IPS-15b (cell line): Measurements from ENCODE around the gene TMCC2.

Experiments
- H3K27me3 ChIP-seq: one replicate; pipeline ENCODE4 v1.6.1; 2013; ENCODE audit warnings: low read length; ENCODE audit not compliant: control insufficient read depth, insufficient read depth
- H3K36me3 ChIP-seq: one replicate; pipeline ENCODE4 v1.6.1; 2013; ENCODE audit warnings: low read length; ENCODE audit not compliant: control insufficient read depth, insufficient read depth
- H3K4me1 ChIP-seq: one replicate; pipeline ENCODE4 v1.6.1; 2013; ENCODE audit warnings: mild to moderate bottlenecking, low read length; ENCODE audit not compliant: control insufficient read depth, insufficient read depth
- H3K4me3 ChIP-seq: one replicate; pipeline ENCODE4 v1.5.1; 2013; ENCODE audit warnings: low read depth, low read length
- H3K9ac ChIP-seq: one replicate; pipeline ENCODE4 v1.6.1; 2013; ENCODE audit warnings: low read depth, mild to moderate bottlenecking, low read length
- H3K9me3 ChIP-seq: one replicate; pipeline ENCODE4 v1.6.1; 2013; ENCODE audit warnings: mild to moderate bottlenecking, low read length; ENCODE audit not compliant: control insufficient read depth, insufficient read depth

The TMCC2 gene

DNA sequence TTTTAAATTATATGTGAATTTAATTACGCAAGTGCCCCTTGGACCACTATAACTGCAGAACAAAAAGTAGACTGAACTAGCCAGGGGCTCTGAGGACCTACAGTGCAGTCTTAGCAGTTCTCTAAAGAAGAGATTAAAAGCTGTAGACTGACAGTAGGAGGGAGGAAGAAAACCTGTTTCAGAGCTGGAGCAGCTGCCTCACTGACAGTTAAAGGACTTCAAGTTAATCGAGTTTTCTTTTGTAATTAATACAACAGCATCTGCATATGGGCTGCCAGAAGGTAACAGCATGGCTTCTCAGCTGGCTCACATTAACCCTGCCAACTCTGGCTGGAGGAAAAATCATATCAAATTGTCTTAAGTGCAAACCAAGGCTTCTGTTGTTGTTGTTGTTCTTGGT is 36.1 kb upstream of the TMCC2 start:
- peaks cover 61% of the 10 kb centered on the region for H3K4me1 ChIP-seq
- peak overlapping the region; percentile 10 for H3K4me3 ChIP-seq
- no peak overlapping the region for H3K9ac ChIP-seq
- H3K36me3 ChIP-seq: no peaks in the 10 kb centered on the region
- H3K27me3 ChIP-seq: no peaks in the 10 kb centered on the region
- no peaks in the 10 kb centered on the region for H3K9me3 ChIP-seq

DNA sequence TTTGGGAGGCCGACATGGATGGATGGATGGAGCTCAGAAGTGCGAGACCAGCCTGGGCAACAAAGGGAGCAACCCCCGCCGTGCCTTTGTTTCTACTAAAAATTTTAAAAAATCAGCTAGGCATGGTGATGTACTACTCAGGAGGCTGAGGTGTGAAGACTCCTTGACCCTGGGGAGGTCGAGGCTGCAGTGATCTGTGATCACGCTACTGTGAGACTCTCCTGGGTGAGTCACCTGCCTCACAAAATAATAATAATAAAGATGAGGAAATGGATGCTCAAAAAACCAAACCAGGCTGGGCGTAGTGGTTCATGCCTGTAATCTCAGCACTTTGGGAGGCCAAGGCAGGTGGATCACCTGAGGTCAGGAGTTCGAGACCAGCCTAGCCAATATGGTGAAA is 35.5 kb upstream of the TMCC2 start:
- no peaks in the 10 kb centered on the region for H3K9me3 ChIP-seq
- no peaks in the 10 kb centered on the region for H3K36me3 ChIP-seq
- H3K9ac ChIP-seq: no peak overlapping the region
- no peaks in the 10 kb centered on the region for H3K27me3 ChIP-seq
- peak overlapping the region; percentile 6 for H3K4me3 ChIP-seq
- H3K4me1 ChIP-seq: peaks cover 59% of the 10 kb centered on the region

DNA sequence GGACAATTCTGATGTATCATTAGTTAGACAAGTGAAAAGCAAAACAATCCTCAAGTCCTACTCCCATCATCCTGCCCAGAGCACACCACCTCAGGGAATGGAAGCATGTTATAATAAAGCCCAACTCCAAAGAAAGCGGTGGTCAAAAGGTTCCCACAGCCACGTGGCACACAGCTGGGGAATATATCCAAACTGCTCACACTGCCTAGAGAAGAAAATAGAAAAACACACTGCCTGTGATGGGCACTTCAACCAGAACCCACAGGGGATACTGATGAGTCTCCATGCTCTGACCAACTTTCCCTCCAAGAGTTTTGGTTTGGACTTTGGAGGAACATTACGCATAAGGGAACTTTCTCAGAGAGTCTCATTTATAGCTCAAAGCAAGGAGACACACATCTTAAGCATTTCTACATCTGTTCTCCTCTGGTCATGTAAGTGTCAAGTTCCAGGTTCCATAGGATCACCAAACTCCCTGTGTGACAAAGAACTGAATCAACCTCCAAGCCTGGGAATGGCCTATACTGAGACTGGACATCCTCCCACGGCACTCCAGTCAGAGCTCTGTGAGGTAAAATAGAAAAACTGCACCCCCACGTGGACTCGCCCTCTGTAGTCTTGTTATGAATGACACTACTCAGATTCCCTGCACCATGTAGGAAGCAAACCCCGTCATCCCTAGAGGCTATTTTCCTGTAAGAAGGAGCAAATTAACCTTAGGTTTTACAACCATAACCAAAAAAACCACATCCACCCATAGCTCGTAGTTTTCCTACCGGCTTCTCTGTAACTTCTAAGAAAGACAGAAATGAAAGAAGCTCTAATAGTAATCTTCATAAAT is 28.4 kb upstream of the TMCC2 start:
- Histone ChIP-seq H3K9ac (no peak overlapping the region), H3K36me3 (no peaks in the 10 kb centered on the region), H3K4me3 (no peak overlapping the region), H3K27me3 (no peaks in the 10 kb centered on the region), H3K9me3 (no peaks in the 10 kb centered on the region), H3K4me1 (peaks cover 18% of the 10 kb centered on the region)

DNA sequence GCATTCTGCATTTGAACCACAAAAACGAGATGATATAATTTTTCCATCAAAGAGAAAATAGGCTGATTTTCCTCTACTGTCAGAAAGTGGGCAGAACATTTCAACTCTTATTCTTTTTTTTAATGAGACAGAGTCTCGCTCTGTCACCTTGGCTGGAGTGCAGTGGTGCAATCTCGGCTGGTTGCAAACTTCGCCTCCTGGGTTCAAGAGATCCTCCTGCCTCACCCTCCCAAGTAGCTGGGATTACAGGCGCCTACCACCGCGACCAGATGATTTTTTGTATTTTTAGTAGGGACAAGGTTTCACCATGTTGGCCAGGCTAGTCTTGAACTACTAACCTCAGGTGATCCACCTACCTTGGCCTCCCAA is 27.8 kb upstream of the TMCC2 start:
- Histone ChIP-seq H3K9ac (no peak overlapping the region), H3K27me3 (no peaks in the 10 kb centered on the region)

DNA sequence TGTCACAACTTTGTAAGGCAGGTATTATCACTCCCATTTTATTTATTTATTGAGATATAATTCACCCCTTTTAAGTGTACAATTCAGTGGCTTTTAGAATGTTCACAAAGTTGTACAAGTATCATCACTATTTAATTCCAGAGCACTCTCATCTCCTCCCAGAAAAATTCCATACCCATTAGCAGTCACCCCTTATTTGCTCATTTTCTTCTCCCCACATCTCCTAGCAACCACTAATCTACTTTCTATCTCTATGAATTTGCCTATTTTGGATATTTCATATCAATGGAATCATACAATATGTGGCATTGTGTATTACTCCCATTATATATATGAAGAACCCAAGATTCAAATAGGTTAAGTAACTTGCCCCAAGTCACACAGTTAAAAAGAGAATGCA is 23.2 kb upstream of the TMCC2 start:
- H3K4me3 ChIP-seq: no peak overlapping the region
- no peaks in the 10 kb centered on the region for H3K36me3 ChIP-seq
- peaks cover 12% of the 10 kb centered on the region for H3K4me1 ChIP-seq
- no peaks in the 10 kb centered on the region for H3K9me3 ChIP-seq
- H3K27me3 ChIP-seq: no peaks in the 10 kb centered on the region
- no peak overlapping the region for H3K9ac ChIP-seq

More for the DNA sequence above, 27.8 kb upstream of the TMCC2 start:
- Histone ChIP-seq H3K36me3 (no peaks in the 10 kb centered on the region), H3K4me1 (peaks cover 18% of the 10 kb centered on the region), H3K4me3 (no peak overlapping the region), H3K9me3 (no peaks in the 10 kb centered on the region)

DNA sequence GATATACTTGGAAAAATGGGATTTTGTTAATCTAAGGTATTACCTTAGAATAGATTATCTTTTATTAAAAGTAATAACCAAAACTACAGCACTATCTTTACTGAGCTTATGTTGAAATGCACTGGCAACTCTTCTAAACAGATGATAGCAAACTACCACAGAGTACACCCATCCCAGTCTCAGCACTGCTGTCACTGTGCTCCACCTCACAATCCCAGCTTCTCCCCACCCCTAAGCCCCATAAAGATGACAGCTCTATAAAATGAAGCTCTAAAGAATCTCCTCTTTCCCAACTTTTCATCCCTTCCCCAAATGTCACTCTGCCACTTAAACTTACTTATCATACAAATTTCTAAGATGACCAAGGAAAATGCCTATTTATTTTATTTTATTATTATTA is 22.7 kb upstream of the TMCC2 start:
- no peaks in the 10 kb centered on the region for H3K36me3 ChIP-seq
- H3K9ac ChIP-seq: no peak overlapping the region
- H3K4me1 ChIP-seq: peaks cover 12% of the 10 kb centered on the region
- no peaks in the 10 kb centered on the region for H3K9me3 ChIP-seq
- no peaks in the 10 kb centered on the region for H3K27me3 ChIP-seq
- H3K4me3 ChIP-seq: no peak overlapping the region

DNA sequence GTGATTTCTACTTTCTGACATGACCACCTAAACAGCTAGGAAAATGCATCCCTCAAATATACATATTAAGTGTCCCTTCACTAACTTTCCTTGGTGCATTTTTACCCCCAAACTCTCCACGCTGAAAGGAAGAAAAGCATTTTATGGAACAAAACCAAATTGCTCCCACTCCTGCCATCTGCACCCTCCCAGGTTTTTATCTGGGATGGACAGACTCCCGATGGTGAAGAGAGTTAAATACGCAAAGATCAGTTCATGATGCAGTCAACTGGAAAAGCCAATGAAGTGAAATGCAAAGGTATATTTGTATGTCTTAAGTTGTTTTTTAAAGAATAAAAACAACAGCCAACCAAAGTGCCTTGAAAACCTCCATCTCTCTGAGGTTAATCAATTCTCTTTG is 18.9 kb upstream of the TMCC2 start:
- Histone ChIP-seq H3K9me3 (no peaks in the 10 kb centered on the region), H3K9ac (no peak overlapping the region), H3K4me1 (peaks cover 8% of the 10 kb centered on the region), H3K27me3 (no peaks in the 10 kb centered on the region), H3K4me3 (no peak overlapping the region), H3K36me3 (no peaks in the 10 kb centered on the region)

DNA sequence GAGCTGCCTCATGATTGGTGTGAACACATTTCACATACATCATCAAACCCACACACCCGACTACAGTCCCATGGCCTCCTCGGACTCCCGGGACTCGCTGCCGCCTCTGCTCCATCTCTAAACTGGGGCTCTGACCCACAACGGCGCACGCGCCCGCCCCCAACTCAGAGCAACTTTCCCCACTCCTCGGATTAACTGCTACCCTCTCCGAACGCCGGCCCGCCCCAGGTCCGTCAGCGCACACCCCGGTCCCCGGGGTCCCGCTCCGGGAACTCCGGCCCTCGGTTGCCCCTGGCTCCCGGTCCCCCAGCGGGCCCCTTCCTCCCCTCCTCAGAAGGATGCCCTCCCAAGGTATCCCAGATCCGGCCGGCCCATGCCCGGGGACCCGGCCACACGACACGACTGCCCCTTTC is 17.0 kb upstream of the TMCC2 start:
- no peaks in the 10 kb centered on the region for H3K27me3 ChIP-seq
- H3K36me3 ChIP-seq: no peaks in the 10 kb centered on the region
- no peaks in the 10 kb centered on the region for H3K9me3 ChIP-seq
- peaks cover 8% of the 10 kb centered on the region for H3K4me1 ChIP-seq
- H3K9ac ChIP-seq: peak overlapping the region; percentile 93
- peak overlapping the region; percentile 96 for H3K4me3 ChIP-seq

DNA sequence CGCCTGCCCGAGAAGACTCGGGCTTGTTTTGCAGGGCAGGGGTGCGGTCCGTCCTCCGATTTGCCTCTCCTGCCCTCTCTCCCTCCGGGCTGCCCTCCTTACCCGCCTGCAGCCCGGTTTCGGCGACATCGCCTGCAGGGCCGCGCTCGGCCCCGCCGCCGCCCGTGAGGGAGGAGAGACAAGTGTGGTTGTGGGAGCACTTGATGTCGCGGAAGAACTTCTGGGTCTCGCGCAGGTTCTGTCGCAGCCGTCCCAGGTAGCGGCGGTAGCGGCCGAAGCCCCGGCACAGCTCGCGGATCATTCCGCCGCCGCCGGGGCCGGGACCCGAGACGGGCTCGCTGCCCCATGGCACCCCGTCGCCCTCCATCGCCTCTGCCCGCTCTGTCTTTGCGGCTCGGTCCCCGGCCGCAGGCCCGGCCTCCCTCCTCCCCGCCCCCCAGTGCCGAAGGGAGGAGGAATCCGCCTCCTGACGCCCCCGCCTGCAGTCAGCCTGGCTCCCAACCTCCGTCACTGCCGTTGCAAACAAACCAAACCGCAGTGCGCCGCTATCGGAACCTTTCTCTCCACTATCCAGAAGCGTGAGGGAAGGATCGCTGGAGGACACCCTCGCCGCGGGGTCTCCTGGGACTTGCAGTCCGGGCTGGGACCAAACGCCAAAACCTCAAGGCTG is 16.4 kb upstream of the TMCC2 start, which contains the start of gene DSTYK:
Gene DSTYK (minus strand): TSS at position 534 of the 670 bp plus-strand sequence. CDS start 167 bp downstream, at position 367.
- Histone ChIP-seq H3K9me3 (no peaks in the 10 kb centered on the region), H3K36me3 (no peaks in the 10 kb centered on the region), H3K4me1 (peaks cover 8% of the 10 kb centered on the region), H3K9ac (peak within 1 kb of the TSS; percentile 93), H3K4me3 (peak within 1 kb of the TSS; percentile 96), H3K27me3 (no peaks in the 10 kb centered on the region)

DNA sequence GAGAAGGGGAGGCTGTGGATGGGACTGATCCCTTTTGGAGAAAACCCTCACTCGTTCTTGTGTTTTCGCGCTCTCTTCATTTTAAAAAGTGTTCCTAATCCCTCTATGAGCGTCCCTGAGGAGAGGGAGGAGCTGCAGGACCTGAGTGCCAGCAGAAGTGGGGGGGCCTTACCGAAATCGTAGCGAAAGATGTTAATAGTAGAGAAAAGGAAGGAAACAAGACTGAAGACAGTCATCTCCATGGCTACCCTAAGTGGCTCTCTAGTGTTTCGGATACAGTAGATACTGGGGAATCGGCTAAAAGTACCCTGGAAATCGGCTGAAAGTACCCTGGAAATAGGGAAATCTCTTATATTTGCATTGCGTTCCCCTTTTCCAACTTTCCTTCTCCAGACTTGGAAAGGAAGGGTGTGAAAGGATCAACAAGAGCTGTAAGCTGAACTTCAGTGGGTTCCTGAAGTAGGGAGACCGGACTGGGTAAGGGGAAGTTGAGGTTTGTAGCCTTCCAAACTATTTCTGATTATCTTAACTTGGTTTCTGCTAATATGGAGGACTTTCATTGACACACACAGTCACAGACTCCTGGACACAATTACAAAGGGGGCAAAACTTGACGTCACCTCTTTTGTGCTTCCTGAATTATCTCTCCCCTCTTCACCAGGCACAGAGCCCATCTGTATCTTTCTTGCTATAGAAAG is 15.8 kb upstream of the TMCC2 start:
- peak overlapping the region; percentile 96 for H3K4me3 ChIP-seq
- H3K4me1 ChIP-seq: peaks cover 8% of the 10 kb centered on the region
- H3K9me3 ChIP-seq: no peaks in the 10 kb centered on the region
- H3K9ac ChIP-seq: peak overlapping the region; percentile 26
- no peaks in the 10 kb centered on the region for H3K27me3 ChIP-seq
- H3K36me3 ChIP-seq: no peaks in the 10 kb centered on the region

DNA sequence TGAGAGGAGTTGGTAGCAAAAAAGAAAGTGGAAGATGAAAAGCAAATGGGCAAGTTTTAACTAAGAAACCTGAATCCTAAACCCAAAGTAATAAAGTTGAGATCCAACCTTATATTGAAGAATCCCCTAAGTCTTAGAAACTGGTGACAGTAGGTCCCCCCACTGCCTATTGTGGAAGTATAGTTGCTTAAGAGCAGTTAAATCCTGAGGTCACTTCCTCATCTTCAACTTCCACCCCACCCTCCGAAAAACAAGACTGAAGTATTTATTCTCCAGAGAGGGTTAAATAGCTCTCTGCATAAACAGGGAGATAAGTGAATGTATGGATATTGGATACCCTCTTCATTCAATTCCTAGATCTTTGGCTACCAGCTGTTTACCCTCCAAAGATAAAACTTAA is 13.0 kb upstream of the TMCC2 start:
- no peak overlapping the region for H3K9ac ChIP-seq
- H3K27me3 ChIP-seq: no peaks in the 10 kb centered on the region
- no peaks in the 10 kb centered on the region for H3K36me3 ChIP-seq
- no peak overlapping the region for H3K4me3 ChIP-seq
- H3K4me1 ChIP-seq: peaks cover 8% of the 10 kb centered on the region
- no peaks in the 10 kb centered on the region for H3K9me3 ChIP-seq
